ENCODE measurements around the gene NMNAT3.

Gene NMNAT3

GRCh38 chr3:139674571-139675260 is 3.1 kb downstream of the NMNAT3 start:
- no peak for DNase-seq

GRCh38 chr3:139672884-139673283 is 4.9 kb downstream of the NMNAT3 start:
- DNase-seq, result no peak

- DNase-seq, result no peak
These were observed 5.7 kb downstream of the NMNAT3 start for GRCh38 chr3:139671863-139672646.

- DNase-seq, result no peak
These were observed 6.7 kb downstream of the NMNAT3 start for GRCh38 chr3:139671107-139671506.

GRCh38 chr3:139670196-139670595 is 7.6 kb downstream of the NMNAT3 start:
- no peak for DNase-seq

- DNase-seq, result no peak
These were observed 9.4 kb downstream of the NMNAT3 start for GRCh38 chr3:139668332-139668731.

GRCh38 chr3:139664958-139665357 is 12.8 kb downstream of the NMNAT3 start:
- no peak for DNase-seq

- DNase-seq, result no peak
These were observed 17.5 kb downstream of the NMNAT3 start for GRCh38 chr3:139660269-139660668.

- DNase-seq, result no peak
These were observed 18.3 kb downstream of the NMNAT3 start for GRCh38 chr3:139659511-139659910.

GRCh38 chr3:139657936-139658335 is 19.8 kb downstream of the NMNAT3 start:
- DNase-seq, result no peak

GRCh38 chr3:139657434-139657833 is 20.3 kb downstream of the NMNAT3 start:
- no peak for DNase-seq

GRCh38 chr3:139655909-139656595 is 21.7 kb downstream of the NMNAT3 start:
- DNase-seq, result no peak

- no peak for DNase-seq
These were observed 23.0 kb downstream of the NMNAT3 start for GRCh38 chr3:139654637-139655365.

GRCh38 chr3:139653582-139653981 is 24.2 kb downstream of the NMNAT3 start:
- no peak for DNase-seq

GRCh38 chr3:139652561-139652960 is 25.2 kb downstream of the NMNAT3 start:
- DNase-seq, result no peak

GRCh38 chr3:139647866-139648435 is 29.8 kb downstream of the NMNAT3 start:
- DNase-seq, result no peak

- DNase-seq, result no peak
These were observed 31.3 kb downstream of the NMNAT3 start for GRCh38 chr3:139646512-139646911.

- DNase-seq, result no peak
These were observed 34.8 kb downstream of the NMNAT3 start for GRCh38 chr3:139642996-139643395.

- no peak for DNase-seq
These were observed 37.3 kb downstream of the NMNAT3 start for GRCh38 chr3:139640456-139640855.

- DNase-seq, result no peak
These were observed 38.1 kb downstream of the NMNAT3 start for GRCh38 chr3:139639662-139640061.

GRCh38 chr3:139638518-139638917 is 39.3 kb downstream of the NMNAT3 start:
- DNase-seq, result no peak

GRCh38 chr3:139636511-139636910 is 41.3 kb downstream of the NMNAT3 start:
- peak; percentile 31 for DNase-seq

GRCh38 chr3:139634111-139634635 is 43.6 kb downstream of the NMNAT3 start:
- DNase-seq, result no peak
